Measurements from ENCODE around the gene EDIL3.

DNA sequence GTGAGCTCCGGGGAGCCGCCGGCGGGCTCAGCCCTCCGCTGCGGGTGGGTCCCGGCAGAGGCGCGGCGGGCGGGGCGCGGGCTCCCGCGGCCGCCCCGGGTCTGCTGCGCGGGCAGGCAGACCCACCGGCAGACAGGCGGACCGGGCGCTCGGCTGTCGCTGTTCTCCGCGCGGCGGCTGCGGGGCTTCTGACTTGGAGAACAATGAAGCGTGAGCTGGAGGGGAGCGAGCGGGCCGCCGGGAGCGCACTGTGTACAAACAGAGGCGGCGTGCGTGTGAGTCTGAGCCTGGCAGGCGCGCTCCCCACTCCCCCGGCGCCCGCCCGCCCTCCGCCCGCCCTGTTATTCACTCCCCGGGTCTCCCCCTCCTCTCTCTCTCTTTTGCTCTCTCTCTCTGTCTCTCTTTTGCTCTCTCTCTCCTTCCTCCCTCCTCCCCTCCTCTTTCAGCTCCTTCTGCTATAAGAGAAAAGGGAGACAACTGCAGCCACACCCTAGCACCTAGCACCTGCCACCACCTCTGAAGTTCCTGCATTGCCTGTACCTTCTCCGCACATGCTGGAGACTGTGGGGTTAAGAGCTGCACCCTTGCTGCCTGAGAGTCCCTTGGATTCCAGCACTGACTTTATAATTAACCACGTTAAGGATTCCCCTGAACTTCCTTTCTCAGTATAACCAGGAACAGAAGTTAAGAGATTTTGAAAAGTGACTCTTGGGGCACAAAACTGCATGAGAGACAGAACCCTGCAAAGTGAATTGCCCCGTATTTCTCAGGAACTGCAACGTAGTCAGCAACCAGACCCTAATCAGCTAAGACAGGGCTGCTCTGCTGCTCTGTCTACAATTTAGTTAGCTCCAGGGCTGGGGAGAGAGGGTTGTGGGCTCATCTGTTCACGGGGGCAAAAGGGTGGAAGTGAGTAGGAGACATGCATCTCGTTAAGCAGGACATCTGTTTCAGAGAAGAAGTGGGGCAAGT lies at the start of gene EDIL3:
- TF ChIP-seq, protein P1, sequence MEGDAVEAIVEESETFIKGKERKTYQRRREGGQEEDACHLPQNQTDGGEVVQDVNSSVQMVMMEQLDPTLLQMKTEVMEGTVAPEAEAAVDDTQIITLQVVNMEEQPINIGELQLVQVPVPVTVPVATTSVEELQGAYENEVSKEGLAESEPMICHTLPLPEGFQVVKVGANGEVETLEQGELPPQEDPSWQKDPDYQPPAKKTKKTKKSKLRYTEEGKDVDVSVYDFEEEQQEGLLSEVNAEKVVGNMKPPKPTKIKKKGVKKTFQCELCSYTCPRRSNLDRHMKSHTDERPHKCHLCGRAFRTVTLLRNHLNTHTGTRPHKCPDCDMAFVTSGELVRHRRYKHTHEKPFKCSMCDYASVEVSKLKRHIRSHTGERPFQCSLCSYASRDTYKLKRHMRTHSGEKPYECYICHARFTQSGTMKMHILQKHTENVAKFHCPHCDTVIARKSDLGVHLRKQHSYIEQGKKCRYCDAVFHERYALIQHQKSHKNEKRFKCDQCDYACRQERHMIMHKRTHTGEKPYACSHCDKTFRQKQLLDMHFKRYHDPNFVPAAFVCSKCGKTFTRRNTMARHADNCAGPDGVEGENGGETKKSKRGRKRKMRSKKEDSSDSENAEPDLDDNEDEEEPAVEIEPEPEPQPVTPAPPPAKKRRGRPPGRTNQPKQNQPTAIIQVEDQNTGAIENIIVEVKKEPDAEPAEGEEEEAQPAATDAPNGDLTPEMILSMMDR (IDR thresholded peaks at IDR 0.05 in 4 of 5, conservative IDR thresholded peaks at IDR 0.05 in 1 of 5) = no peak
- TF ChIP-seq POLR2A (IDR thresholded peaks at IDR 0.05) = no peak
